GM19463 (cell line): ENCODE data around the gene KIF25.
"Not testable (repeated sequence)": the region's sequence is repeated elsewhere in the genome, so short reads cannot be mapped to it uniquely, and the experiment has no call there.

Experiments
- ATAC-seq: cut with Tn5 transposase; IDR thresholded peaks from one replicate; pipeline ENCODE4 v1.9.1; 2021; ENCODE audit warnings: mild to moderate bottlenecking, moderate library complexity; ENCODE audit not compliant: unreplicated experiment

Gene KIF25

DNA sequence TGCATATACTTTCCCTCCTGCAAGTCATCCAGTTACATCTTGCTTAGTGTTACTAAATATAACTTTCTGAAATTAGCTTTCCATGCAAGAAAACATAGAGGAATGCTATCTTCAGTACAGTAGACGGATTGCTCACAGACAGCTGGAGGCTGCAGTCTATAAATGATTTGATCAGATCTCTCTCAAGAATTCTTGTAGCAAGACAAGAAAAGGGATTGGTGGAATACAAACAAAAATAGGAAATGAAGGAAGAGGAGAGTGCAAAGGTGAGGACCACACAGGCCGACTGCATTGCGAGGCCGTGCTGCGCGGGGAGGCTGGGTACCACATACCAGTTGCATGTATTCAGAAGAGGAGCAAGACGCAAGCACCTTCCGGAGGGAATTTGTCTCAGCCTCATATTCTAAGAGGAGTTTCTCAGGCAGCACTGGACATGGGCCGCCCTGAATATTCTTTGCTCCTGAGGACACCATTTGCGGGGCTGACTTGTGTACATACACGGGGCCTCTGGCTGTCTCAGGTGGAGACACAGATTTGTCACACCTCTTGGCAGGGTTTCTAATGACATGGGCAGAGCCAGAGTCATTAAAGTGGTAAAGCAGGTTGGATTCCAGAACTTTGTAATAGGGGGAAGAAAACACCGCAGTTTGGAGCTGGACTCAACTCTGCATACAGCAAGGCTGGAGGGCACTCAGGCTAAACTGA, 22.7 kb upstream of the KIF25 start:
- ATAC-seq = no peak

DNA sequence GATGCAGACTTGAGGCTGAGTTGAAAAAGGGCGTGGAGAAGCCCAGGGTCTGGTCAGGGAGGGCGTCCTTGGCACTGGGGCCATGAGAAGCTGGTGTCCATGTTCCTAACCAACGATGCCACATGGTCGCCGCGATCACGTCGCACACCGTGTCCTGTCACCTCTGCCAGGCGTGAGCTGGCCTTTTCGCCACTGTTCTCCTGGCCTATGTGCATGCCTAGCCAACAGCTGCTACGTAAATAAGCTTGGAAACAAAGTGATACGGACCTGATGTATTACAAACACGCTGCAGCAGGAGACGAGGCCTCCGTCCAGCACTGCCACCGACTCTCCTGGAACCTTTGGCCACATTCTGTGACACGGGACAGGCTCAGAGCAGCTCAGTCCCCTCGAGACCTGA, 22.0 kb upstream of the KIF25 start:
- no peak for ATAC-seq

DNA sequence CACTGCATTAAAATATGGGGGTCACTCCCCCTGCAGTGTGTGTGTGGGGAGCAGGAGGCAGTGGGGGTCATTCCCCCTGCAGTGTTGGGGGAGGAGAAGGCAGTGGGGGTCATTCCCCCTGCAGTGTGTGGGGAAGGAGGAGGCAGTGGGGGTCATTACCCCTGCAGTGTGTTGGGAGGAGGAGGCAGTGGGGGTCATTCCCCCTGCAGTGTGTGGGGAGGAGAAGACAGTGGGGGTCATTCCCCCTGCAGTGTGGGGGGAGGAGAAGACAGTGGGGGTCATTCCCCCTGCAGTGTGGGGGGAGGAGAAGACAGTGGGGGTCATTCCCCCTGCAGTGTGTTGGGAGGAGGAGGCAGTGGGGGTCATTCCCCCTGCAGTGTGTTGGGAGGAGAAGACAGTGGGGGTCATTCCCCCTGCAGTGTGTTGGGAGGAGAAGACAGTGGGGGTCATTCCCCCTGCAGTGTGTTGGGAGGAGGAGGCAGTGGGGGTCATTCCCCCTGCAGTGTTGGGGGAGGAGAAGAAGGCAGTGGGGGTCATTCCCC, 21.3 kb upstream of the KIF25 start:
- ATAC-seq = not testable (repeated sequence)

DNA sequence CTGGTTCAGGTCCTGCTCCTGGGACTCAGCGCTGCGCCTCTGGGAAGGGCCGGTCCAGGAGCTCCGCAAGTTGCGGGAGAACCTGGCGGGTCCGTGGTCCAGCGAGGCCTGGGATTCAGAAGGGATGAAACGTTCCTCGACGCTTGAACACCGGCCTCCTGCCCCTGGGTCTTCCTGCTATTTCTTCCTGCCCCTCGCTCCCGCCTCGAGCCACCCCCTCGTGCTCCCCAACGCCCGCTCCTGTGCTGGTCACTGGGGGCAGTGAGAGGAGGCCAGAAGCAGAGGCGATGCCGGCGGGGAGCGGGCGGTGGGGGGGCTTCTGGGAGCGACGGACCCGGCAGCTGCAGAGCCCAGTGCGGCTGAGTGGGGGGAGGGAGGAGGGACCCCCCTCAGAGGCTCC, 20.8 kb upstream of the KIF25 start:
- no peak for ATAC-seq

DNA sequence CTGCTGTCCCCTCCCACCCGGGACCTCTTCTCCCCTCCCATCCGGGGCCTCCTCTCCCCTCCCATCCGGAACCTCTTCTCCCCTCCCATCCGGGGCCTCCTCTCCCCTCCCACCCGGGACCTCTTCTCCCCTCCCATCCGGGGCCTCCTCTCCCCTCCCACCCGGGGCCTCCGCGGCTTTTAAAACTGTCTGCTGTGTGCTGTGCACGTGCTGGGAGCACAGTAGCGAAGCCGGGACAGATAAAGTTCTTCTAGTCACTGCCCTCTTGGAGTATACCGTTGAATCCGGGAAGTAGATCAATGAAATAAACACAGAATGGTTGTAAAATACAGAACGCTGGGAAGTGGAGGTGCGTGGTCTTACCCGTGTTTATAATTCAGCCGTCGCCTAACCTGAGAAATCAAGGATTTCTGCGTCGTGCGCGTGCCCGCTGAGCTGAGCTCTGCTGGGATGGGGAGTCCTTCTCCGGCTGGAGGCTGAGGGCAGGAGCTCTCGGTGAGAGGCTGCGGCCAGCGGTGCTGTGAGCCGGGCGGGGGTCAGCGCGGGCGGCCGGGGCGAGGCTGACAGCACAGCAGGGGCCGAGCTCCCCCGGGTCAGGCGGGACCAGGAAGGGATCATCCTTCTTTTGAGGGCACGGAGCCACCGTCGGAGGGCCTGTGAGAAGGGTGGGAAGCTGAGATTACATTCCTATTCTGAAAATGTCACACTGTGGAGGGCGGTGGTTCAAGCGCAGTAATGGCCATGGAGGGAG, 19.6 kb upstream of the KIF25 start:
- no peak for ATAC-seq

DNA sequence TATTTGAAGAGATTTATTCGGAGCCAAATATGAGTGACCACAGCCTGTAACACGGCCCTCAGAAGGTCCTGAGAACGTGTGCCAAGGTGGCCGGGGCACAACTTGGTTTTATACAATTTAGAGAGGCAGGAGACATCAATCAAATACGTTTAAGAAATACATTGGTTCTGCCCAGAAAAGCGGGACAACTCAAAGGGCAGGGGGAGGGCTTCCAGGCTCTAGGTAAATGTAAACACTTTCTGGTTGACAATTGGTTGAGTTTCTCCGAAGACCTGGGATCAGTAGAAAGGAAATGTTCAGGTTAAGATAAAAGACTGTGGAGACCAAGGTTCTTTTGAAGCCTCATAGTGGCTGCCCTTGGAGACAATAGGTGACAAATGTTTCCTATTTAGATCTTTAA, 18.9 kb upstream of the KIF25 start:
- no peak for ATAC-seq

DNA sequence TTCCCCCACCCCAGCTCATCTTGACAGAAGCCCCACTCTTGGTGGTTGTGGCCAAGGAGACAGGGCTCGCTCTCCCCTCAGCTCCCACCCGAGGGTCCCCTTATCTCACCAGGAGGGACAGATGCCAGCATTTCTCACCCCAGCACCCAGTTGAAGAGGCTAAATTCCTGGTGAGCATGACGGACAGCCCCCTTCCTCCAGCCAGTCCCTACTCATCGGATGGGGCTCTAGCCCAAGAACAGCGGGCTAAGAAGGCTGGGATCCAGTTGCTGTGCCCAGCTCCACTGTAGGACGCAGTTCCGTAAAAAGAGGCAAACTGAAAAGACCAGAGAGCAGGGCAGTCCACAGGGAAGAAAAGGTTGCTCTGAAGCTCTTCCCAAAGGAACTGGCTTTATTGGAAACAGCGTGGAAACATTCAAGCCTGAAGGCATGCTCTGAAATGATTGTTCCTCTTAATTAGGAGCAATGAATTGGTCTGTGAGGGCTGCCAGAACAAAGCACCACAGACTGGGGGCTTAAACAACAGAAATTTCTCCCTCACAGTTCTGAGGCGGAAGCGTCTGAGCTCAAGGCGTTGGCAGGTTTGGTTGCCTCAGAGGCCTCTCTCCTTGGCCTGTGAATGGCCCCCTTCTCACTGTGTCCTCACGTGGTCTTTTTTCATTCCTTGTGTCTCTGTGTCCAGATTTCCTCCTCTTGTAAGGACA, 17.9 kb upstream of the KIF25 start:
- no peak for ATAC-seq

DNA sequence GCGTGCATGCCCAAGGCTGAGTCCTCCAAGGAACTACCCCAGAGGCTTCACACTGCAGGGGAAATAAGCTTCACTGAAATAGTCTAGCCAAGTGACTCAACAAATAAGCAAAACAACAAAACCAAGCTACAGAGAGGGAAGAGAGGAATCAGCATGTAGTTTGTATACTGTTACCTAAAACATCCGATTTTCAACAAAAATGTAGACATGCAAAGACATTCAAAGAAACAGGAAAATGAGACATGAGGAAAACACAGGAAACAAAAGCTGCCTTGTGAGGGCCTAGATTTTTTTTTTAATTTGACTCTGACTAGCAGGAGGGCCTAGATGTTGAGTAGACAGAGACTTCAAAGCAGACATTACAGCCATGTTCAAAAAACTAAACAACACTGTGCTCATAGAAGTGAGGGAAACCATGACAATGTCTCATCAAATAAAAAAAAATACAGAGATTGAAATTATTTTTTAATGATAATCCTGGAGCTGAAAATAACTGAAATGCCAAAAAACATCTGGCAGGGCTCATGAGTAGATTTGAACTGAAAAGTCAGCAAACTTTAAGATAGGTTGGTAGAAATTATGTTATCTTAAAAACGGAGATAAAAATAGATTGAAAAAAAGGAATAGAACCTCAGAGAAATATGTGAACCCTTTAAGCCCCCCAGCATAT, 16.4 kb upstream of the KIF25 start:
- no peak for ATAC-seq

DNA sequence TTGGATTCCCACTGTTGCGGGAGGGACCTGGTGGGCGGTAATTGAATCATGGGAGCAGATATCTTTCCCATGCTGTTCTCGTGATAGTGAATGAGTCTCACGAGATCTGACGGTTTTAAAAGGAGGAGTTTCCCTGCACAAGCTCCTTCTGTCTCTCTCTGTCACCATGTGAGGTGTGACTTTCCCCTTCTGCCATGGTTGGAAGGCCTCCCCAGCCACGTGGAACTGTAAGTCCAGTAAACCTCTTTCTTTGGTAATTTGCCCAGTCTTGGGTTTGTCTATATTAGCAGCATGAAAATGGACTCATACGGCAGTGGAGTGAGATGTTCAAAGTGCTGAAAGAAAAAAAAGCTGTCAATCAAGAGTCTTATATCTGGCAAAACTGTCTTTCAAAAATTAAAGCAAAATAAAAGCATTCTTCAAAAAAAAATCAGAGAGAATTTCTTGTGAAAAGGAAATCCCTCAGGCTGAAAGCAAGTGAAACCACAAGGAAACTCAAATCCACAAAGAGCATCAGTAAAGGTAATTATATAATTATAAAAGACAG, 15.5 kb upstream of the KIF25 start:
- no peak for ATAC-seq

DNA sequence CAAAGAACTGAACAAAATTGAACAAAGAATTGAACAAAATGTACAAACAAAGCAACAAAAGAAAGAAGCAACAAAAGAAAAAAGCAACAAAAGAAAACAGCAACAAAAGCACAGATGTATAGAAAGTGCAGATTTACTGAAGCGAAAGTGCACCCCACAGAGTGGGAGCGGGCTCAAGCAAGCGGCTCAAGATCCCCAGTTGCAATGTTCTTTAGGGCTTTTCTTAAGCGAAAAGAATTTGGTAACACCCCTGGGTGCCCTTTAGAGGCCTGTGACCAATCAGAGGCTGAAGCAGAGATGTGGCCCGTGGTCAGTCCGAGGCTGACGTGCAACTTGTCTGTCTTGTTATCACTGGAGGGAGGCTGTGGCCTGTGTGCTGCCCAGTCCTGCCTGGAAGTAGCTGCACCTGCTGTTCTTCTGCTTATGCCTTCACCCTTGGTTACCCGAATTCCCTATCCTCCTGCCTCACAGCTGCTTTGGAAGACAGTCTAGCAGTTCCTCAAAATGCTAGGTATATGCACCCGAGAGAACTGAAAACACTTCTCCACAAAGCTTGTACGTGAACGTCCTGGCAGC, 13.2 kb upstream of the KIF25 start:
- no peak for ATAC-seq

DNA sequence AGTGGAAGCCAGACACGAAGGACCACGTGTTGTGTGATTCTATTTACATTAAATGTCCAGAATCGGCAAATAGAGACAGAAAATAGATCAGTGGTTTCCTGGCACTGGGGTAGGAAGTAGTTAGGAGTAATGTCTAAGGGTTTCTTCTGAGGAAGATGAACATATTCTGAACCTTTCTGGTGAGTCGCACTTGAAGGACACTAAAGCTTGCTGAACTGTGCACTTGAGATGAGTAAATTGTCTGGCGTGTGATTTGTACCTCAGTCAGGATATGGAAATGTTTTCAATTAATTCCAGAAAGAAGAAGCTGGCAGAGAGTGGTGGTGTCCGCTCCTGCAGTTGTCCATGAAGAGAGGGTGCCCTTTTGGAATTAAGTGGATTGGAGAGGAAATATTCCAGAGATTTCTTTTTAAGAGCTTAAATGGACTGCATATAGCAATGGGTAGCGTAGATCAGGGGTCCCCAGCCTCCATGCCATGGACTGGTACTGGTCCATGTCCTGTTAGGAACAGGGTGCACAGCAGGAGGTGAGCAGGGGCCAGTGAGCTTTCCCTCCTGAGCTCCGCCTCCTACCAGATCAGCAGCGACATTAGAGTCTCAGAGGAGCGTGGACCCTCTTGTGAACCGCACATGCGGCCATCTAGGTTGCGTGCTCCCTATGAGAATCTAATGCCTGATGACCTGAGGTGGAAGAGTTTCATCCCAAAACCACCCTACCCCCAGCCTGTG, 12.4 kb upstream of the KIF25 start:
- no peak for ATAC-seq

DNA sequence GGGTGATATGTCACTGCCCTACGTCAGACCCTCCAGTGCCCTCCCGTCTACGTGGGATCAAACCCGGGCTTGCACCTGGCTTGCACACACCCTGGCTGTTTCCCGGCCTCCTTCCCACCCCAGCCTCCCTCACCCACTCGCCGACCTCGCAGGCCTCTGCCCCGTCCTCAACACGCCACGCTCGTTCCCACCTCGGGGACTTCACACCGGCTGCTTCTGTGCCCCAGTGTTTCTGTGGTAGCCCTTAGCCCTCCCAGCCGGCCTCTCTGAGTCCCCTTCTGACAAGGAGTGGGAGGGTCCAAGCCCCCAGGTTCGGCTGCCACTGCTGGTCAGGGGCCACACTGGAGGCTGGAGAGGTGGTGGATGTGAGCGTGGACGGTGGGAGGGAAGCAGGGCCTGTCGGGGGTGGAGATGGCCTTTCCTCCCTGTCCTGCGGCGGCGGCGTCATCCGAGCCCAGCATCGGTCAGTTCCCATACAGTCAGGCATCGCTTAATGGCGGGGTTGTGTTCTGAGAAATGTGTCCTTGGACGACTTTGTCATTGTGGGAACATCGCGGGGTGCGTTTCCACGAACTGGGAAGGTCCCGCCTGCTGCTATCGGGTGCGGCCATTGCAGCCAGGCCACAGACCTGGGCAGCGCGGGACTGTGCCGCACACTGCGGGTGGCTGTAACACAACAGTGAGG, 11.4 kb upstream of the KIF25 start:
- no peak for ATAC-seq

DNA sequence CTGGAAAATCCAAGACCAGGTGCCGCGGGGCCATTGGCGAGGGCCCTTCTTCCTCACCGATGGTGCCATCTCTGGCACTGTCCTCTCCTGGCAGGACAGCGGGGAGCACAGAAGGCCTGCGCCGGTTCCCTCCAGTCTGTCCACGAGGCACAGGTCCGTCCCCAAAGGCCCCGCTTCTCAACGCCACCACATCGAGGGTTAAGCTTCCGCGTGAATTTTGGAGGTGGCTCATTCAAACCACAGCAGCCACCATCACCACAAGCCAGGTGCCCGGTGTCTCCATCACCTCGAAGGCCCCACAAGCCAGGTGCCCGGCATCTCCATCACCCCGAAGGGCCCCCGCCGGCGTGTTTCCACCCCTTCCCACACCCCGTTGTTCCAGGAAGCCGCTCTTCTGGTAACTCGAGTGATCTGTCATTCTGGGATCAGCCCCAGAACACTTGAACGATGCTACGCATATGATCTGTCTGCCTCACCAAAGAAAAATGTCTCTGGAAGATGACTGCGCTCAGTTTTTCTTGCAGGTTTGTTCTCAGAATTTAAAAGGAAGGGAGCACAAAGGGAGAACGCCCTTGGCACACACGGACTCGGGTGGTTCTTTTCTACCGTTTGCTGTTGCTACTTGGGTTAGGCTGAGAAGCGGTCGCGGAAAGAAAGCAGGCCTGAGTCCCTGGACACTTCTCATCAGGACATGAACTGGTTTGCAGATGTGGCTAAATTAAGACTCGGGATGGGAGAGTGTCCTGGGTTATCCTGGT, 9.9 kb upstream of the KIF25 start:
- no peak for ATAC-seq

DNA sequence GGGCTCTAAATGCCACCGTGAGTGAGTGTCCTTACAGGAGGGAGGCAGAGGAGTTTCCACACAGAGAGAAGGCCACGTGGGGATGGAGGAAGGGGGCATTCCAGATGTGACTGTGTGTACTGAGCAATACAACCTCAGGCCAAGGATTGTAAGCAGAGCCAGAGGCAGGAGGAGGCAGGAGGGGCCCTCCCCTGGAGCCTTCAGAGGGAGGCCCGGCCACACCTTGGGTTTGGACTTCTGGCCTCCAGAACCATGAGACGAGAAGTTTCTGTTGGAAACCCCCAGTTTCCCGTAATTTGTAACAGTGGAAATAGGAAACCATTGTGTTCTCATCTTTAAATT, 9.3 kb upstream of the KIF25 start:
- ATAC-seq = no peak

DNA sequence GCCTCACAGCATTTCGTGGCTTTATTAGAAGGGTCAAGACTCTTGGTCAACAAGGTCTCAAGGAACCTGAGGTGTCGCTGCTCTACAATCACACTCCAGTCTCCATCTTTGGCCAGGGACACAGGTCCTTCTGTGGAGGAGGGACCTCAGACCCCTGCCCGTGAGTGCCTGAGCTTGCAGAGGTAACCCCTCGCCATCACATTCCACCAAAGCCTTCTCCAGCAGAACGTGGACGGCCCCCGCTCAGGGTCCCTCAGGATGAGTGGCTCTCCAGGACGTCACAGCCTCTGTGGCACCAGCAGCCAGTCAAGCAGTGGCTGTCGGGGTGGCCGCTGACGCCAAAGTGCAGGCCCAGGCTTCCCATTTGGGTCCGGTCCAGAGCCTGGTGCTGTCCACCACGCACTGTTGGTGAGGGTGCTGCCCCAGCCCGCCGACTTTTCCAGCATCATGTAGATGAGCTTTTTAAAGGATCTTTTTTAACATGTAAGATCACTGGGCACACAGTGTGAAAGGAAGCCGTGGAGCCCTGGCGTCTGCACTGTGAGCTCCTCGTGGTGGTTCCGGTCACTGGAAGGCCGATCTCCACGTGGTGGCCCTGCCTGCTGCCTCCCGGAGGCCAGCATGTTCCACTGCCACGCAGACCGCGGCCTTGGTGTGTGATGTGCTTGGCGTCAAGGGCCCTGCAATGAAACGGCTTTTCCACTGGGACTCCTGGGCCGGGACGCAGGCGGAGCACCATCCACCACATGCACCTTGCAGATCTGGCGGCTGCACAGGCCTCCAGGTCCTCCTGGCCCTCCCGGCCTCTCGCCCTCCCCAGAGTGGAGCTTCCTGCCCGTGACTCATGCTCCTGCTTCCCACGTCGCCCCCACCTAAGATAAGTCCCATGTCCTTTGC, 8.3 kb upstream of the KIF25 start:
- ATAC-seq = no peak

DNA sequence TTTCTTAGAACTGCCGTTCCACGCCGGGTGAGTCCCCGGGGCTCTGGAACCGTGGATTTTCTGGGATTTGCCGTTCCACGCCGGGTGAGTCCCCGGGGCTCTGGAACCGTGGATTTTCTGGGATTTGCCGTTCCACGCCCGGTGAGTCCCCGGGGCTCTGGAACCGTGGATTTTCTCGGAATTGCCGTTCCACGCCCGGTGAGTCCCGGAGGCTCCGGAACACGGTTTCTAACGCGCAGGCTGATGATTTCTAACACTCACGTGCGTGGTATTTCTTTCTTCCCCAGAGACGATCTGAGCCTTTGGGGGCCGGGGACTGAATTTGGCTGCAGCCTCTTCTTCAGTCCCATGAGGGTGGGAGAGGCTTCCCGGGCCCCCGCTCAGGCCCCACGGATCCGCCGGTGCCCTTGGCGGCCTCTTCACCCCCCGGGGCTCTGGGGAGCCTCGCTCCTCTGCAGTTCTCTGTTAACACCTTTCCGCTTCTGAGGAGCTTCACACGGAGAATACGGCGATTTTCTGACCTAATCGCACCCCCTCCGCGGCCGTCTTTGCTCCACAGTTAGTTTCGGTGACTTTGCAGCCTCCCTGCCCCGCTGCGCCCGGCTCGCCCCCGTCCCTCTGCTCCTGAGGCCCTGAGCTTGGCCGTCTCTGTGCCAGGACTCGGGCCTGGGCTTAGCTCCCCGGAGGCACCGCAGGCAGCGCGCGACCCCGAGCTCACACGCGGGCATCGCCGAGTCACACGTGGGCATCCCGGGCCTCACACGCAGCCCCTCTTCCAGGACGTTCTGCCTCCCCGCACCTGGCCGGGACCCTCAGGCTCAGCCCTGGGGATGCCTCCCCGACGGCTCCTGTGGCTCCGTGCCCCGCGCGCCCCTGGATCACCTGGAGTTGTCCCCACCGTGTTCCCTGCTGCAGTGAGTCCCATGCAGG, 7.2 kb upstream of the KIF25 start:
- no peak for ATAC-seq

DNA sequence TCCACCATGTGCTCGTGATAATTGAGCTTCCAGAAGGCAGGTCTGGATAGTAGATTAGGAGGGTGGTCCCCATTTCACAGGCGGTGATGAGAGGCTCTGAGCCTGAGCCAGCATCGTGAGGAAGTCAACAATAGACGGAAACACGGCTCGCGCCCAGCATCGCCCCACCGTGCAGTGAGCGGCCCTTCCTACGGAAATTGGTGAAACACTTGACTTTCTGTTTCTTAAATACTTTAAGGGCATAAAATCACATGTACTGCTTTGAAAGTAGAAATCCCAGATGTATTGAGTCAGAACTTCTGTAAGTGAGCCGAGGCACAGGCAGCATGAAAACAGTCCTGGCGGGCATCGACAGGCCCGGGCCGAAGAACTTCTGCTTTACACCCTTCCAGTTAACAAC, 4.3 kb upstream of the KIF25 start:
- ATAC-seq = no peak
